ENCODE data around the gene MON2.

MON2 gene

GRCh38 chr12:62602255-62603060, 135.8 kb downstream of the MON2 start:
- intact Hi-C loops (cut with DNase I) = loop anchor here (5.0 to 10.0 kb wide), 3 partner anchors 115 to 332 kb away; partner anchors contain the start of gene PPM1H
- peak; percentile 76 to 95 (median 90) for DNase-seq

DNA sequence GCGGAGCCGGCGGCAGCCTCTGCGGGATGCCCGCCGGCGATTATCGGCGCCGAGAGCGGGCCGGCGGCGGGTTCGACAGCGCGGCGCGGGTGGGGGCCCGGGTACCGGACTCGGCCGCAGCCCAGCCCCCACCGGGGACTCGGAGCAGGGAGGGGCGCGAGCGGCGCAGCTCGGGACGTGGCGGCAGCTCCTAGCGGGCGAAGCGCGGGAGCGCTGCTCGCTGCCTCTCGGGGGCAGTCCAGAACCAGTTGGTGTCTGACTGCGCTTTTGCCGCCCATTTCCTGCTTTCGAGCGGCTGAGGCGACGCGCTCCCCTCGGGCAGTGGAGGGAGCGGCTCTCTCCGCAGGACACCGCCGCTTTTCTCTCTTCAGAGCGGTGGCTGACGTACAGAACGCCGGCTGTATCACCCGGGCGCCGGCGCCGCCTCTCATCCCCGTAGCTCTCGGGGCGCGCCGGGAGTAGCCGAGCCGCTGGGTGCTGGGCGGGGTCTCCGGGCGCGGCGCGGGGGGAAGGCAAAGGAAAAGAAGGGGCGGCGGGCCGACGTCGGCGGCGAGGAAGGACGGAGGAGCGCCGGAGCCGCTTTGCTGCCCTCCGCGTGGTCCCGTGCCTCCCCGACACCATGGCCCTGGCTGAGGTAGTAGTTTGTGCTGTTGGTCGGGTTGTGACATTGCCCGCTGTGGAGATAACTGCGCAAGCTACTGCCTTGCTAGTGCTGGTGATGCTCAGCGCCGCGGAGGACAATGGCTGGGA, 136.6 kb downstream of the MON2 start:
- intact Hi-C loops (cut with DNase I) = loop anchor here (5.0 to 10.0 kb wide), 3 partner anchors 114 to 332 kb away; partner anchors contain the start of gene PPM1H
- peak; percentile 67 to 95 (median 91) for DNase-seq

- intact Hi-C loops (cut with DNase I) = loop anchor here (5.0 to 10.0 kb wide), 3 partner anchors 114 to 331 kb away; partner anchors contain the start of gene PPM1H
- no peak for DNase-seq
These were observed 137.1 kb downstream of the MON2 start for GRCh38 chr12:62603811-62604098.

DNA sequence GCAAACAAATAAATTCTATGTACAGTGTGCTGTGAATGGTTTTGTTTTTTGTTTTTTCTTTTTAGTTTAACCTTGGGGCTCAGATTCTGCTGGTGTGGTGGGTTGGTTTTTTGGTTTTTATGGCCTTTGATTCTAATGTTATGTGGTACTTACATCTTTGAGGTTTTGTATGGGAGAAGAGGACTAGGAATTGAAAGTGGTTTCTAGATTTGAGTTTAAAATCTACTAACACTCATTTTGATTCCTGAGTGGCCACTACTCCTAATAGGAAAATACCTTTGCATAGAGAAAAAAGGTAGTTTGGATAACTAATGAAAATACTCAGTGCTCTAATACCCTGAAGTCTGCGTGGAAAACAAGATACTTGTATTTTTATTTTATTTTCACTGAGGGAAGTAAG, 137.7 kb downstream of the MON2 start:
- intact Hi-C loops (cut with DNase I) = loop anchor here (5.0 to 10.0 kb wide), 3 partner anchors 113 to 330 kb away; partner anchors contain the start of gene PPM1H
- DNase-seq = no peak

DNA sequence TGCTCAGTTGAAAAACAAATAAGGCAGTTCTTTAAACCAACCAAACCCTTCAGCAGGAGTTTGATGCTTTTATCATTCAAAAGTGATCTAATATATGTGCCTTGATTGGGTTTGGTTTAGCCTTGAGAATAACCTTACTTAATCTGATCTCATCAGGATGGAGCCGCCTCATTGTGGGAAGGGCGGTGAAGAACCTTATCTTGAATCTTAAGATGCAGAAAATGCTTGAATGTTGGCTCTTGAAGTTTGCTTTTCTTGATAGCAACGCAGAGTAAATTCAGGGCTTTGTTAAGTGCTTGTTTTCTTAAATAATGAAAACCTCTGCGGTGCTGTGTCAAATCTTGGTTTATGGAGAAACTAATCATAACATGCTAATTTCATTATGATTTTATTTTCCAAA, 138.2 kb downstream of the MON2 start:
- no peak for DNase-seq
- intact Hi-C loops (cut with DNase I) = loop anchor here (5.0 to 10.0 kb wide), 3 partner anchors 112 to 330 kb away; partner anchors contain the start of gene PPM1H

DNA sequence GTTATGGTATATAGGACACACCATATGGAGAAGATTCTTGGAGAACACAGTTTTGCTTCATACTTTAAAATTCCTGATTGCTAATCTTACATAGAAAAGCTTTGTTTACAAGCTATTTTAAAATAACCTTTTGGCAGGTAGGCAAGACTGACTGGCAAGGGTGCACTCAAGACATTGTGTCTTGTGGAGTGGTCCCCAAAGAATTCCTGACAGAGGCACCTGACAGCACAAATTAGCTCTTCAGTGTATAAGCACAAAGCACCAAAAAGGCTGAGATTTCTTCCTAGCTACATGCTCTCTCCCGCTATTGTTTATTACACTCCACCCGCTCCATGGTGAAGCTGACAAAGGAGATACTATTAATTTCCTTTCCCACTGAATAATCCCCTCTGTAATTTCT, 139.4 kb downstream of the MON2 start:
- intact Hi-C loops (cut with DNase I) = loop anchor here (10.0 kb wide), 1 partner anchor 329 kb away; the partner anchor contains the start of gene PPM1H

DNA sequence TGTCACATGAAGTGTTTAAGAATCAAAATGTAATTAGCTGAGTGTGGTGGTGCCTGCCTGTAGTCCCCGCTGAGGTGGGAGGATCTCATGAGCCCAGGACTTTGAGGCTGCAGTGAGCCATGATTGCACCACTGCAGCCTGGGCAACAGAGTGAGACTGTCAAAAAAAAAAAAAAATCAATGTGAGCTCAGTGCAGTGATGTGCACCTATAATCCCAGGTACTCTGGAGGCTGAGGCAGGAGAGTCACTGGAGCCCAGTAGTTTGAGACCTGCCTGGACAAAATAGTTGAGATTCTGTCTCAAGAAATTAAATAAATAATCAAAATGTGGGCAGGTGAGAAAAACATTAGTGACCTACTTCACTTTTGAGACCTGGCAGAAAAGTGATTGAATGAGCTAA, 140.0 kb downstream of the MON2 start:
- intact Hi-C loops (cut with DNase I) = loop anchor here (10.0 kb wide), 1 partner anchor 328 kb away; the partner anchor contains the start of gene PPM1H
- no peak for DNase-seq

More for the DNA sequence above, 139.4 kb downstream of the MON2 start:
- no peak for DNase-seq

GRCh38 chr12:62613081-62613480, 146.5 kb downstream of the MON2 start:
- DNase-seq = no peak

DNA sequence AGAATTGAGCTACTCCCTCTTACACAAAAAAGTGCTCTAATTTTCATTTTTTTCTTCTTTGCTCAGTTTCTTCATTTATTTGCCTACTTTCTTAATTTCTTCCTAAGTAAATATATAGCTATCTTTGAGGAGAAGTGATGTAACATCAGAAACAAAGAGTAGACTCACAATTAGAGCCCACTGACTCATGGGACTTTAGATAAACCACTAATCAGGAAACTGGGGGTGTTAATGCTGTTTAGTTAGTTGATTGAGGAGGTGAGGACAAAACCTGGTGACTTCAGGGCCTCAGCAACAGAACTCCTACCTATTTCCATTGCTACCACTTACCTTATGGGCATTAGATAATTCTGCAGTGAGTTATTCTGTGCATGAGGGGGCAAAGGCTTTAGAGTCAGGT, 151.7 kb downstream of the MON2 start:
- intact Hi-C loops (cut with DNase I) = no loop called here
- DNase-seq = no peak

More at GRCh38 chr12:62613081-62613480, 146.5 kb downstream of the MON2 start:
- intact Hi-C loops (cut with DNase I) = no loop called here

DNA sequence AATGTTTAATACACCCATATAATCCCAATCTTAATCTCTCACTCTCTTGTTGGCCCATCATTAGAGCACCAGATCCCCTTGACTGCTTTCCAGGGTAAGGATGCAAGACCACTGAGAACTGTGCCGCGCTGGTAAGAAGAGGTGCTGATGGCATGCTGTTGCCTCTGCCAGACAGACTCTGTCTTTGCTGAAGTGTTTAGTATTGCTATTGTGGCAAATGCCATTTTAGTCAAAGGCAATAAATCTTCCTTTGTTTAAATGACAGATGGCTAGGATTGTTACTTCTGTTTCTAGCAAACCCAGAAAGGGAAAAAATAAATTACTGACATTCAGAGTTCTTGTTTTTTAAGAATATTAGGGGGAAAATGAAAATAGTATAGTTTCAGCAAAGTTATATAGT, 152.3 kb downstream of the MON2 start:
- no peak for DNase-seq
- intact Hi-C loops (cut with DNase I) = no loop called here

GRCh38 chr12:62621101-62621638, 154.5 kb downstream of the MON2 start:
- DNase-seq = no peak
- intact Hi-C loops (cut with DNase I) = no loop called here

DNA sequence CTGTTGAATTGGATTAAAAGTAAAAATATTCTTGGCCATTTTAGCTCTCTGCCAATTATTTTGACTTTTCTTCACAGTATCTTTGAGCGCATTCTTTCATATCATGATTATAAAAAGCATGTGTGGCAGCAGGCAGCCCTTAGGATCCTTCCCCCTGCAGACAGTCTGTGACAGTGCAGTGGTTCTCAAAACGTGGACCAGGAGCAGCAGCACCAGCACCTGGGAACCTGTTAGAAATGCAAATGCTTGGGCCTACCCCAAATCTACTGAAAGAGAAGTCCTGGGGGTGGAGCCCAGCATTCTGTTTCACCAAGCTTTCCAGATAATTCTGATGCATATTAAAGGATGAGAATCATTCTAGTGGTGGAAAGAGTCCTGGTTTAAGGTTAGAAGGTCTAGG, 155.6 kb downstream of the MON2 start:
- no peak for DNase-seq
- intact Hi-C loops (cut with DNase I) = no loop called here

GRCh38 chr12:62625228-62625627, 158.6 kb downstream of the MON2 start:
- DNase-seq = no peak
- intact Hi-C loops (cut with DNase I) = no loop called here

DNA sequence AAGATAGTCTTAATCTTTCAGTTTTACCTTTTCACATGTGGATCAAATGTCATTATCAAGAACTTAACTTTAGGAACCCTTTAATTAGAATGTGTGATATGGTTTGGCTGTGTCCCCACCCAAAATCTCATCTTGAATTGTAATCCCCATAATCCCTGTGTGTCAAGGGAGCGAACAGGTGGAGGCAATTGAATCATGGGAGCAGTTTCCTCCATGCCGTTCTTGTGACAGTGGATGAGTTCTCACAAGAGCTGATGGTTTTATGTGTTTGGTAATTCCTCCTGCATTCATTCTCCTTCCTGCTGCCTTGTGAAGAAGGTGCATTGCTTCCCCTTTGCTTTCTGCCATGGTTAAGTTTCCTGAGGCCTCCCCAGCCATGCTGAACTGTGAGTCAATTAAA, 160.6 kb downstream of the MON2 start:
- intact Hi-C loops (cut with DNase I) = no loop called here

GRCh38 chr12:62629413-62629812, 162.8 kb downstream of the MON2 start:
- intact Hi-C loops (cut with DNase I) = no loop called here
- DNase-seq = no peak

More for the DNA sequence above, 160.6 kb downstream of the MON2 start:
- no peak for DNase-seq

DNA sequence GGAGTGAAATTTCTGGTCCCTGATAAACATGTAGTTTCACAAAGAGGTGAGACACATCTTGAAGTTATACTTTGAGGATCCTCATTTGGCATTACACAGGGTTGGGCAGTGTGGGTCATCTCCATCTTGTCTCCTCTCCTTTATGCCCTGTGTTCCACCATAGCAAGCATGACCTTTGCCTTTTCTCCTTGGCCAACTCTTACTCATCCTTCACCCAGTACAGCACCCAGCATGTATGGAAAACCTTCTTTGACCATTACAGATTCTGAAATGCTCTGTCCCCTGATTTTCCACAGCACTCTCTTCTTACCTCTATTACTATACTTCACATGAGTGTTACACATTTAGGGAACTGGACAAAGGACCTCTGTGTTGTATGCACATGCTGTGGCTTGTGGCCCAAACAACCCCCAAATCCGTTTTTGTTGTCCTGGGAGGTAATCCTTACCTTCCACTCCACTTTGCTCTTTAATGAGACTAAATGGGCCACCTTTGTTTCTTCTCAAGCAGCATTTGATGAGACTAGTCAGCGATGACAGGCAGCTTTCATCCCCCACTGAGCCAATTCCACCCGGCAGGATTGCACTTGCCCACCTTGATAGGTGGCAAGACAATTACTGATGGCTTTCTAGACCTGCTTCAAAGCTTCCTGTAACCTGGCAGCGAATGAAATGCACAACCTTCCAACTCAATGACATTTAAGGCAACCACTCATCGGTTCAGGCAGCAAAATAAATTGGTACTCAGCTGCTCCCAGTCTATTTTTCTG, 163.5 kb downstream of the MON2 start:
- no peak for DNase-seq
- intact Hi-C loops (cut with DNase I) = no loop called here

- peak; percentile 31 to 85 (median 70) for DNase-seq
These were observed 165.1 kb downstream of the MON2 start for GRCh38 chr12:62631471-62632410.

DNA sequence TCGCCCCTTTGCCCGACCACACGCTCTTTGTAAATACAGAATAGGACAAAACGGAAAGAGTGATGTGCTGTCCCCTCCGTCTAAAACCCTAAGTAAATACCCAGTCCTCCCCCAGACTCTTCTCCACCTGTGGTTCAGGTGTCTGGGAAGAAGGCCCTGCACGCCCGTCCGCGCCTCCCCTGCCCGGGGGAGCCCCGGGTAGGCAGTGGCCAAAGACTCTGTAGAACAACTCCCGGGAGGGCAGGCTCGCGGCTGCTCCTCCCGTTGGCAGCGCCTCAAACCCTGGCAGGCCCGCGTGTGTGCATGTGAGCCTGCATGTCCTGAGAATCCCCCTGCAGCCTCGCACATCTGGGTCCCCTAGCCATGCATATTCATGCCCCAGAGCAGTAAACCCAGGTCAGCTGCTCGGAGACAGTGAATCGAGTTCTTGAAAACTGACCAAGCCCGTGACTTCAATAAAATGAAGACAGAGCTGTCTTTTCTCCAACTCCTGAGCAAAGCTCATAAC, 165.8 kb downstream of the MON2 start:
- intact Hi-C loops (cut with DNase I) = no loop called here
- peak in 40 of 42 donors; percentile 7 to 75 (median 46) for DNase-seq

More at GRCh38 chr12:62631471-62632410, 165.1 kb downstream of the MON2 start:
- intact Hi-C loops (cut with DNase I) = no loop called here
